ENCODE measurements around the gene MICAL3.

MICAL3 gene

GRCh38 chr22:17938484-17938924, 85.9 kb downstream of the MICAL3 start:
- no peak for TF ChIP-seq POLR2AphosphoS5 (IDR thresholded peaks at IDR 0.05; ENCODE audit: low read depth, low read length)
- TF ChIP-seq FOXP2 (optimal IDR thresholded peaks at IDR 0.05; ENCODE audit: borderline replicate concordance, extremely low read depth, extremely low read length, insufficient read depth) = no peak
- TF ChIP-seq SIN3A (IDR thresholded peaks at IDR 0.05; ENCODE audit: borderline replicate concordance, insufficient read depth, low read length) = no peak
- no peak for TF ChIP-seq REST (IDR thresholded peaks at IDR 0.05; ENCODE audit: insufficient read depth in 1 of 2, low read depth in 2 of 2, low read length in 2 of 2)
- no peak for TF ChIP-seq TAF1 (IDR thresholded peaks at IDR 0.05; ENCODE audit: borderline replicate concordance, insufficient read depth, low read length)

DNA sequence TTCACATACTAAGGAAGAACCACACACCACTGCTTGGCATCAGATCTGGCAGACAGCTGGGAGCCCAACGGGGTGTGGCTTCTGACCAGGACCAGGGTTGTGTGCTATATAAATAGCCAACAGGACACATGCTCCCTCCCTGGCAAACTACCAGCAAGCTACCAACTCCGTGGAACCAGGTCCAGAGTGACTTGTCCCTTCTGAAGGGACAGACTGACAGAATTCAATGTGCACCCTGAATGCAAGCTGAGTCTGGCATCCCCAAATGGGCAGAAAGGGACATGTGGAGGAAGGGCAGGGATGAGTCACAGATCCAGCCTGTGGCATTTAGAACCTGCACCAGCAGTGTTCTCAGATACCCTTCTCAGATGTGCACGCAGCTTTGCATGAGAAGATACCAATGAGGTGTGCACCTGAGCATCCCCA, 92.9 kb downstream of the MICAL3 start:
- TF ChIP-seq FOXP2 (optimal IDR thresholded peaks at IDR 0.05; ENCODE audit: borderline replicate concordance, extremely low read depth, extremely low read length, insufficient read depth) (no peak), REST (IDR thresholded peaks at IDR 0.05; ENCODE audit: insufficient read depth in 1 of 2, low read depth in 2 of 2, low read length in 2 of 2) (no peak), TAF1 (IDR thresholded peaks at IDR 0.05; ENCODE audit: borderline replicate concordance, insufficient read depth, low read length) (no peak), POLR2AphosphoS5 (IDR thresholded peaks at IDR 0.05; ENCODE audit: low read depth, low read length) (no peak), SIN3A (IDR thresholded peaks at IDR 0.05; ENCODE audit: borderline replicate concordance, insufficient read depth, low read length) (no peak)

- TF ChIP-seq TAF1 (IDR thresholded peaks at IDR 0.05; ENCODE audit: borderline replicate concordance, insufficient read depth, low read length) (no peak), REST (IDR thresholded peaks at IDR 0.05; ENCODE audit: insufficient read depth in 1 of 2, low read depth in 2 of 2, low read length in 2 of 2) (no peak), SIN3A (IDR thresholded peaks at IDR 0.05; ENCODE audit: borderline replicate concordance, insufficient read depth, low read length) (no peak), POLR2AphosphoS5 (IDR thresholded peaks at IDR 0.05; ENCODE audit: low read depth, low read length) (no peak), FOXP2 (optimal IDR thresholded peaks at IDR 0.05; ENCODE audit: borderline replicate concordance, extremely low read depth, extremely low read length, insufficient read depth) (no peak)
Observed at GRCh38 chr22:17930455-17931313, 93.7 kb downstream of the MICAL3 start.

DNA sequence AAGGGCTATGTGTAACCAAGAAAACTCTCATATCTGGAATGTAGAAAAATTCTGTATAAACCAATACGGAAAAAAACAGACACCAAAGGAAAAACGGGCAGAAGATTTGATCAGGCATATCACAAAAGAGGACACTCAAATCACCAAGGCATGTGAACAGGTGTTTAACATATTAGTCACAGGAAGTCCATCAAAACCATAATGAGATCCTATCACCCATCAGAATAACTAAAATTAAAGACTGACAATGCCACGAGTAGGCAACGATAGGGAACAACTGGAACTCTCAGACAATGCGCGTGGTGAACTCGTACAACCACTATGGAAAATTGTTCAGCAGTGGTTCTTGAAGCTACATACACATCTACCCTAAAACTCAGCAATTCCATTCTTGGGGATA, 94.5 kb downstream of the MICAL3 start:
- TF ChIP-seq REST (IDR thresholded peaks at IDR 0.05; ENCODE audit: insufficient read depth in 1 of 2, low read depth in 2 of 2, low read length in 2 of 2) (no peak), FOXP2 (optimal IDR thresholded peaks at IDR 0.05; ENCODE audit: borderline replicate concordance, extremely low read depth, extremely low read length, insufficient read depth) (no peak), SIN3A (IDR thresholded peaks at IDR 0.05; ENCODE audit: borderline replicate concordance, insufficient read depth, low read length) (no peak), POLR2AphosphoS5 (IDR thresholded peaks at IDR 0.05; ENCODE audit: low read depth, low read length) (no peak), TAF1 (IDR thresholded peaks at IDR 0.05; ENCODE audit: borderline replicate concordance, insufficient read depth, low read length) (no peak)

Data from PFSK-1 (cell line).